Gastroesophageal sphincter (tissue), 3 donors: Measurements from ENCODE around the gene MARK3.

ENCODE experiments used
- EP300 ChIP-seq: sonication (generic); formaldehyde crosslinking; IDR thresholded peaks from one replicate; pipeline ENCODE4 v1.6.1; 2017; ENCODE audit warnings: antibody characterized with exemption, mild to moderate bottlenecking
- POLR2A ChIP-seq, 2 donors: fragments of 450-650 bp; IDR thresholded peaks; one replicate each; pipeline ENCODE4 v1.6.1; 2017; ENCODE audit warnings: antibody characterized with exemption in 2 of 2, mild to moderate bottlenecking in 2 of 2, moderate library complexity in 1 of 2
- TF ChIP-seq, protein P1 (sequence below), 4 experiments: fragments of 200-600 bp in 2 of 4; fragments of 450-650 bp in 2 of 4; sonication (generic) in 1 of 4; IDR thresholded peaks; one replicate each; pipeline ENCODE4 v1.5.1; 2017 to 2019; ENCODE audit warnings: antibody characterized with exemption in 4 of 4, mild to moderate bottlenecking in 2 of 4, moderate library complexity in 2 of 4

DNA sequence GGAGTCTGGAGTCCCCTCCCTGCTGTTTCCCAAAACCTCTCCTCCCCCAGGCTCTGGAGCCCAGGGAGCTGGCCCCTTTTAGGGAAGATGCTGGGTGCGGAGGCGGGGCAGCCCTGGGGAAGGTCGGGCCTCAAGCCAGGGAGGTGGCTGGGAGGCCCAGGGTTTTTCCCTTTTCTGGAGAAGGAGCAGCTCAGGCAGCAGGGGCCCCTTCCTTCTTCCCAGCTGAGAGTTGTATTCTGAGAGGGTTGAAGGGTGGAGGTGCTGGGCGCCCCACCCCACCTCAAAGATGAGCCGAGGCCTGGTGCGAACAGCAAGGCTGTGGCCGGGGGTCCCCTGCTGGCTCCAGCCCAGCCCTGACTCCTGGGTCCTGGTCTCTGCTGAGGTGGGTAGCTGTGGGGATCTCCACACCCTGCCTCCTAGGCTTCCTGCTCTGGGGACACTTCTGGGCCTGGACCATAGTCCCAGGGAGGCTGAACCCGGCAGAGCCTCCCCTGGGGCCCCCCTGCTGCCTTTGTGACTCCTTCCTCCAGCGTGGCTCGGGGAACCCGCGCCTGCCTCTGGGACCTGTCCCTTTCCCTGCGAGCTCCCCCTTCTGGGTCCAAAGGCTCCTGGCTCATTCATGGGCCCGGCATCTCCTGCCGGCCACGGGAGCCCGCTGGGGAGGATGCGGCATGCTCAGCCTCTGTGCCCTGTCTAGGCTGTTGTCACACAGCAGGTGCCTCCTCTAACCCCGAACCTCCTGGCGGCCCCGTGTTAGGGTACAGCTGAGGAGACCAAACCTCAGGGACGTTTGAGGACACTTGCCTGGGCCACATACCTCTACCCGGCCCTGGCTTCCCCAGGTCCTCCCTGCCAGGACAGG, 148.2 kb downstream of the MARK3 start:
- TF ChIP-seq, protein P1, sequence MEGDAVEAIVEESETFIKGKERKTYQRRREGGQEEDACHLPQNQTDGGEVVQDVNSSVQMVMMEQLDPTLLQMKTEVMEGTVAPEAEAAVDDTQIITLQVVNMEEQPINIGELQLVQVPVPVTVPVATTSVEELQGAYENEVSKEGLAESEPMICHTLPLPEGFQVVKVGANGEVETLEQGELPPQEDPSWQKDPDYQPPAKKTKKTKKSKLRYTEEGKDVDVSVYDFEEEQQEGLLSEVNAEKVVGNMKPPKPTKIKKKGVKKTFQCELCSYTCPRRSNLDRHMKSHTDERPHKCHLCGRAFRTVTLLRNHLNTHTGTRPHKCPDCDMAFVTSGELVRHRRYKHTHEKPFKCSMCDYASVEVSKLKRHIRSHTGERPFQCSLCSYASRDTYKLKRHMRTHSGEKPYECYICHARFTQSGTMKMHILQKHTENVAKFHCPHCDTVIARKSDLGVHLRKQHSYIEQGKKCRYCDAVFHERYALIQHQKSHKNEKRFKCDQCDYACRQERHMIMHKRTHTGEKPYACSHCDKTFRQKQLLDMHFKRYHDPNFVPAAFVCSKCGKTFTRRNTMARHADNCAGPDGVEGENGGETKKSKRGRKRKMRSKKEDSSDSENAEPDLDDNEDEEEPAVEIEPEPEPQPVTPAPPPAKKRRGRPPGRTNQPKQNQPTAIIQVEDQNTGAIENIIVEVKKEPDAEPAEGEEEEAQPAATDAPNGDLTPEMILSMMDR (IDR thresholded peaks at IDR 0.05) = peak in 3 of 4 experiments; percentile 9 to 38 (median 25)
- TF ChIP-seq POLR2A (IDR thresholded peaks at IDR 0.05) = no peak
- TF ChIP-seq EP300 = no peak
